HS-27A (cell line): ENCODE data around the gene LRCH2.

Experiments used
- DNase-seq: peaks from one replicate; pipeline ENCODE4 v3.0.0-alpha.2; 2012; ENCODE audit warnings: low read depth, missing footprints

LRCH2 gene

GRCh38 chrX:115204040-115204439 lies 29.9 kb downstream of the LRCH2 start:
- DNase-seq = no peak

GRCh38 chrX:115192244-115192700 lies 41.6 kb downstream of the LRCH2 start:
- no peak for DNase-seq

- DNase-seq = no peak
These were observed 42.2 kb downstream of the LRCH2 start for GRCh38 chrX:115191490-115192243.

- no peak for DNase-seq
These were observed 43.0 kb downstream of the LRCH2 start for GRCh38 chrX:115190636-115191489.

- no peak for DNase-seq
These were observed 44.0 kb downstream of the LRCH2 start for GRCh38 chrX:115189646-115190635.

GRCh38 chrX:115189110-115189509 lies 44.8 kb downstream of the LRCH2 start, which contains the start of gene RBMXL3:
TSS of gene RBMXL3 (plus strand) at chrX:115189410. CDS start at chrX:115189442, 32 bp downstream.
- no peak for DNase-seq

GRCh38 chrX:115183980-115184379 lies 49.9 kb downstream of the LRCH2 start:
- DNase-seq = no peak

GRCh38 chrX:115178473-115178872 lies 55.4 kb downstream of the LRCH2 start:
- no peak for DNase-seq

- DNase-seq = no peak
These were observed 56.0 kb downstream of the LRCH2 start for GRCh38 chrX:115177932-115178331.

GRCh38 chrX:115174548-115174947 lies 59.3 kb downstream of the LRCH2 start:
- no peak for DNase-seq

- DNase-seq = no peak
These were observed 60.7 kb downstream of the LRCH2 start for GRCh38 chrX:115173181-115173580.

GRCh38 chrX:115147220-115147619 lies 86.7 kb downstream of the LRCH2 start:
- no peak for DNase-seq

- no peak for DNase-seq
These were observed 91.8 kb downstream of the LRCH2 start for GRCh38 chrX:115142057-115142456.

GRCh38 chrX:115138040-115138439 lies 95.9 kb downstream of the LRCH2 start:
- DNase-seq = no peak

GRCh38 chrX:115134382-115134781 lies 99.5 kb downstream of the LRCH2 start:
- DNase-seq = no peak

GRCh38 chrX:115112411-115112810 lies 121.5 kb downstream of the LRCH2 start:
- DNase-seq = no peak

GRCh38 chrX:115098897-115099296 lies 135.0 kb downstream of the LRCH2 start:
- DNase-seq = no peak

- DNase-seq = no peak
These were observed 140.7 kb downstream of the LRCH2 start for GRCh38 chrX:115093191-115093590.

- no peak for DNase-seq
These were observed 144.5 kb downstream of the LRCH2 start for GRCh38 chrX:115089419-115089818.

- DNase-seq = no peak
These were observed 165.0 kb downstream of the LRCH2 start for GRCh38 chrX:115068896-115069295.

- DNase-seq = no peak
These were observed 166.1 kb downstream of the LRCH2 start for GRCh38 chrX:115067812-115068211.

- DNase-seq = no peak
These were observed 168.6 kb downstream of the LRCH2 start for GRCh38 chrX:115065304-115065703.
